ENCODE results near the gene PHYKPL.

PHYKPL gene

DNA sequence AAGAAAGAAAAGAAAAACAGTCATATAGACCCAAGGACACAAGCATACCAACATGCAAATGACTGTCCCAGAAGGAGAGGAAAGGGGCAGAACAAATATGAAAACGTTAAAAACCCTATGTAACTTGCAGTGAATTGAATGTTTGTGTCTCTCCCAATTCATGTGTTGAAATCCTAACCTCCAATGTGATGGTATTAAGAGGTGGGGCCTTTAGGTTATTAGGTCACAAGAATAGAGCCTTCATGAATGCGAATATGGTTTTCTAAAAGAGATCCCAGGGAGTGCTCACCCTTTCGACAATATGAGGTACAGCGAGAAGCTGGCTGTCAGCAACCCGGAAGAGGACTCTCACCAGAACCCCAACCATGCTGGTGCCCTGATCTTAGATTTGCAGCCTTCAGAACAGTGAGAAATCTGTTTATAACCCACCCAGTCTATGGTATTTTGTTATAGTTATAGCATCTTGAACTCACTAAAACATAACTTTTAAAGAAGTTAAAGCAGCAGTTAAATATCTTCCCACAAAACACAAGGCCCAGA is 14.3 kb downstream of the PHYKPL start:
- no peaks in the 10 kb centered on the region for H3K9me3 ChIP-seq (ENCODE audit: control insufficient read depth, low read length)
- no peak for DNase-seq (ENCODE audit: low read depth)
- no peaks in the 10 kb centered on the region for H3K27me3 ChIP-seq (replicated peaks; ENCODE audit: control insufficient read depth, insufficient read depth, low read length)
- H3K9ac ChIP-seq (ENCODE audit: low read length): no peak overlapping the region
- no peaks in the 10 kb centered on the region for H3K4me1 ChIP-seq (ENCODE audit: control insufficient read depth, insufficient read depth, low read length)
- peaks cover 78% of the 10 kb centered on the region for H3K36me3 ChIP-seq (ENCODE audit: control insufficient read depth, insufficient read depth, low read length, severe bottlenecking)
- H3K4me3 ChIP-seq (ENCODE audit: low read length): no peak overlapping the region

DNA sequence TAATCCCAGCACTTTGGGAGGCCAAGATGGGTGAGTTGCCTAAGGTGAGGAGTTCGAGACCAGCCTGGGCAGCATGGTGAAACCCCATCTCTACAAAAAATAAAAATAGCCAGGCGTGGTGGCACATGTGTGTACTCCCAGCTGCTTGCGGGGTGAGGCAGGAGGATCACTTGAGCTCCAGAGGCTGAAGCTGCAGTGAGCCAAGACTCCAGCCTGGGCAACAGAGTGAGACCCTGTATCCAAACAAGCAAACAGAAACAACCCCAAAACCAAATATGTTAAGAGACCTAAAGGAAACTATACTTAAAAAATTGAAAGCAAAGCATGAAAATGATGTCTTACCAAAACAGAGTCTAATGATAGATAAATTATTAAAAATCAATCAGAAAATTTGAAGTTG is 15.8 kb downstream of the PHYKPL start:
- Histone ChIP-seq H3K9me3 (ENCODE audit: control insufficient read depth, low read length) (no peaks in the 10 kb centered on the region), H3K4me3 (ENCODE audit: low read length) (no peak overlapping the region), H3K36me3 (ENCODE audit: control insufficient read depth, insufficient read depth, low read length, severe bottlenecking) (peaks cover 82% of the 10 kb centered on the region), H3K27me3 (replicated peaks; ENCODE audit: control insufficient read depth, insufficient read depth, low read length) (no peaks in the 10 kb centered on the region), H3K4me1 (ENCODE audit: control insufficient read depth, insufficient read depth, low read length) (no peaks in the 10 kb centered on the region), H3K9ac (ENCODE audit: low read length) (no peak overlapping the region)
- no peak for DNase-seq (ENCODE audit: low read depth)

DNA sequence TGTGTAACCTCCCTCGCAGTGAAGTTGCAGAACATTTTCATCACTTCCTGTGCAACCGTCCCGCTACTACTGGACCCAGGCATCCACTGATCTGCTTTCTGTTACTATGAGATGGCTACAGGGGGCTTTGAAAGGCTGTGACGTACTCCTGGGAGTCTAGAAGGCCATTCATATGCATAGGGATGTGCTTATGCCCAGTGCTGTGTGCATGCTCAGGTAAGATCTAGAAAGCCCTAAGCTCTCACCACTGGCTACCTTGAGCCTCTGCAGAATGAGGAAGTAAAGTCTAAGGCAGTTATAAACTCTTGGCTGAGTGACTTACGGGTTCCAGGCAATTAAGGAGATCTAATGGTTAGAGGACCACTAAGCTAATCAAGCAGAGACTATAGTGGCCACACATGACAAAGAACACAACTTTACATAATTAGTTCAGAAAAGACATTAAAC is 16.5 kb downstream of the PHYKPL start:
- H3K36me3 ChIP-seq (ENCODE audit: control insufficient read depth, insufficient read depth, low read length, severe bottlenecking): peaks cover 82% of the 10 kb centered on the region
- H3K4me3 ChIP-seq (ENCODE audit: low read length): no peak overlapping the region
- H3K9ac ChIP-seq (ENCODE audit: low read length): no peak overlapping the region
- no peaks in the 10 kb centered on the region for H3K4me1 ChIP-seq (ENCODE audit: control insufficient read depth, insufficient read depth, low read length)
- no peak for DNase-seq (ENCODE audit: low read depth)
- H3K27me3 ChIP-seq (replicated peaks; ENCODE audit: control insufficient read depth, insufficient read depth, low read length): no peaks in the 10 kb centered on the region
- H3K9me3 ChIP-seq (ENCODE audit: control insufficient read depth, low read length): no peaks in the 10 kb centered on the region

DNA sequence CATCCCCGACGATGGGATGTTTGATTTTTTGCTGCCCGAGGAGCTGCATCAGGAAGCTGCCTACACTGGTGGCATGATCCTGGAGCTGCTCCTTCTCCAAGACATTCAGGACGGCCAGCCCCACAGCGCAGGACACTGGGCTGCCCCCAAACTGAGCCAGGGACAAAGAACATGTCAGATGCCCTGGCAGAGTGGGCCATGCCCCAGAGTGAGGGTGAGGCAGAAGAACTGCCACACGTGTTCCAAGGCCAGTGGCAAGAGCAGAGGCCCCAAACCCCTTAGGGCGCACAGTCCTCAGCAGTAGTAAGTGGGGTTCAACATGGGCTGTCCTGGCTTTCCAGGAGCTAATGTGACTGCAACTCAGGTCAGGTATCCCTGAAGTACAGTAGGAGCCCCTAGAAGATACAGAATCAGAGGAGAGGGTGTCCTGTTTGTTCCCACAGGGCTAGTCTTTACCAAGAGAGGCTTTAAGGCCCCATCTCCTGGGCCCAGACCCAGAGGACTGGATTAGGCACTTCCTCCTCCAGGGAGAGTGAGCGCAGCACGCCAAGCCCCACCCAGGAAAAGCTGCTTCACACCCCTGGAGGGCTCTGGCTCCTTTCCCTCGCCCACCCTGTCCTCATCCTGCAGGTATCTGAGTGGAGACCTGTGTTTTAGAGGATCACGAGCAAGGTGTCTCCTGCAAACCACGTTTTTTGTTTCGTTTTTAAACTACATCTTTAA is 17.2 kb downstream of the PHYKPL start:
- Histone ChIP-seq H3K4me1 (ENCODE audit: control insufficient read depth, insufficient read depth, low read length) (no peaks in the 10 kb centered on the region), H3K4me3 (ENCODE audit: low read length) (no peak overlapping the region), H3K9me3 (ENCODE audit: control insufficient read depth, low read length) (no peaks in the 10 kb centered on the region), H3K36me3 (ENCODE audit: control insufficient read depth, insufficient read depth, low read length, severe bottlenecking) (peaks cover 83% of the 10 kb centered on the region), H3K27me3 (replicated peaks; ENCODE audit: control insufficient read depth, insufficient read depth, low read length) (no peaks in the 10 kb centered on the region), H3K9ac (ENCODE audit: low read length) (no peak overlapping the region)
- no peak for DNase-seq (ENCODE audit: low read depth)

DNA sequence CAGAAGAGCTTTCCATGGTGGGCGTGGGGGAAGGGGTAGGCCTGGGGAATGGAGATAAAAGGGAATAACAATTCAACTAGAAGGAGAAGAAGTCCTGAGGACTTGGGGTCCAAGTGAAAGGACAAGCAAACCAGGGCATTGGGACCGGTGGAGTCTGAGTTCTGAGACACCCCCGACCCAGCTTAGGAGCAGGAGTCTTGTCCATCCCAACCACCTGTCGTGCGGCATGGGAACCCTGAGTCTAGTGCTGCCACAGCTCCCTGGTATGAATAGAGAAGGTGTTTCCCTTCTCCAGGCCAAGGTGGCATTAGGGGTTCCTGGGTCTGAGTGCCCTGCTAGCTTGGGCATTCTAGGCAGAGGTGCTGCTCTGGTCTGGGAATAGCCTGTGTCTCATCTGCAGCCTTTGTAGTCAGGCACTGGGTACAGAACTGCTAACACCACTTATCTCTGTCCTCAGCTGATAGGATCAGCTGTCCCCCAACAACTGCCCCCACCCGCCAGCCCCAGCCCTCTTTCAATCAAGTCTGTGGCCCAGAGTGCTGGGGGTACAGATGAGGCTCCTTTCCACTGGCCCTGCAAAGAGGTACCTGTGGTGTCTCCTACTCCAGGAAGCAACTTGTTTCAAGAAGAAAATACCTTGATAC is 18.3 kb downstream of the PHYKPL start:
- Histone ChIP-seq H3K9me3 (ENCODE audit: control insufficient read depth, low read length) (no peaks in the 10 kb centered on the region), H3K9ac (ENCODE audit: low read length) (no peak overlapping the region), H3K4me1 (ENCODE audit: control insufficient read depth, insufficient read depth, low read length) (no peaks in the 10 kb centered on the region), H3K27me3 (replicated peaks; ENCODE audit: control insufficient read depth, insufficient read depth, low read length) (no peaks in the 10 kb centered on the region), H3K4me3 (ENCODE audit: low read length) (no peak overlapping the region), H3K36me3 (ENCODE audit: control insufficient read depth, insufficient read depth, low read length, severe bottlenecking) (peaks cover 89% of the 10 kb centered on the region)
- DNase-seq (ENCODE audit: low read depth): no peak

DNA sequence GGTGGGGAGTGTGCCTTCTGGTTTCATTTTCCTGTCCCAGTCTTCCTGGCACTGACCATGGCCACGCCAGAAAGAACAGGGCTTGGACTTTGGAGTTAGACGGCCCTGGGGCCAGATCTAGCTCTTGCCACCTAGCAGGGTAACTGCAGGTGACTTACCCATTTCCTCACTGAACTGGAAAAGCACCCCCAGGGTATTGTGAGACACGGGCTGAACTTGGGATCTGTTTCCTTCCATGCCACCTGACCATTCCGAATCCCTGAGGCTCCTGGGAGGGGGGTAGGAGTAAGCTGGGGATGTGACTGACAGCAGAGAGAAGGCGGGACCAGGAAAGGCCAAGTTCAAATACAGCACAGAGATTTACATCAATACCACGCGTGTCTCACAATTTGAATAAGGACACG is 18.9 kb downstream of the PHYKPL start:
- DNase-seq (ENCODE audit: low read depth): no peak
- peaks cover 90% of the 10 kb centered on the region for H3K36me3 ChIP-seq (ENCODE audit: control insufficient read depth, insufficient read depth, low read length, severe bottlenecking)
- no peaks in the 10 kb centered on the region for H3K27me3 ChIP-seq (replicated peaks; ENCODE audit: control insufficient read depth, insufficient read depth, low read length)

DNA sequence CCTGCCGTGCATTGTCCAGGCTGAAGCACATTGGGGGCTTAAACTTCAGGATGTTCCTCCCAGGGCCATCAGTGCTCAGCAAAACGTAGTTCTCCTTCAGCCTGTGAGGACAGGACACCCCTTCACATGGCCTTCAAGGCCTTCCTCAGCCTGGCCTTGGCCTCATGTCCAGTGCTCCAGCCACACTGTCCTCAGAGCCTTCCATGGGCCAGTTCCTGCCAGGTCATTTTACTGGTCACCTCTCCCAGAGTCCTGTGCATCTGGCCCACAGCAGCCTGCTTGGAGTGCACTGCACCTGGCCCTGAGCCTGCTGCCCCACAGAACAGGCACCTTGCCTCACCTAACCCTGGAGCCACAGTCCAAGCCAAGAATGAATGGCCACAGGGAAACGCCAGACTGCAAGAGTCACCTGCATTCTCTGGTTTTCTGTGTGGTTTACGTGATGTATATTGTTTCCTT is 19.6 kb downstream of the PHYKPL start:
- no peaks in the 10 kb centered on the region for H3K9me3 ChIP-seq (ENCODE audit: control insufficient read depth, low read length)
- no peak overlapping the region for H3K9ac ChIP-seq (ENCODE audit: low read length)
- peaks cover 3% of the 10 kb centered on the region for H3K4me1 ChIP-seq (ENCODE audit: control insufficient read depth, insufficient read depth, low read length)
- no peaks in the 10 kb centered on the region for H3K27me3 ChIP-seq (replicated peaks; ENCODE audit: control insufficient read depth, insufficient read depth, low read length)
- no peak overlapping the region for H3K4me3 ChIP-seq (ENCODE audit: low read length)
- H3K36me3 ChIP-seq (ENCODE audit: control insufficient read depth, insufficient read depth, low read length, severe bottlenecking): peaks cover 90% of the 10 kb centered on the region
- DNase-seq (ENCODE audit: low read depth): no peak

More for the DNA sequence above, 18.9 kb downstream of the PHYKPL start:
- H3K9me3 ChIP-seq (ENCODE audit: control insufficient read depth, low read length): no peaks in the 10 kb centered on the region
- no peak overlapping the region for H3K4me3 ChIP-seq (ENCODE audit: low read length)
- no peak overlapping the region for H3K9ac ChIP-seq (ENCODE audit: low read length)
- no peaks in the 10 kb centered on the region for H3K4me1 ChIP-seq (ENCODE audit: control insufficient read depth, insufficient read depth, low read length)

DNA sequence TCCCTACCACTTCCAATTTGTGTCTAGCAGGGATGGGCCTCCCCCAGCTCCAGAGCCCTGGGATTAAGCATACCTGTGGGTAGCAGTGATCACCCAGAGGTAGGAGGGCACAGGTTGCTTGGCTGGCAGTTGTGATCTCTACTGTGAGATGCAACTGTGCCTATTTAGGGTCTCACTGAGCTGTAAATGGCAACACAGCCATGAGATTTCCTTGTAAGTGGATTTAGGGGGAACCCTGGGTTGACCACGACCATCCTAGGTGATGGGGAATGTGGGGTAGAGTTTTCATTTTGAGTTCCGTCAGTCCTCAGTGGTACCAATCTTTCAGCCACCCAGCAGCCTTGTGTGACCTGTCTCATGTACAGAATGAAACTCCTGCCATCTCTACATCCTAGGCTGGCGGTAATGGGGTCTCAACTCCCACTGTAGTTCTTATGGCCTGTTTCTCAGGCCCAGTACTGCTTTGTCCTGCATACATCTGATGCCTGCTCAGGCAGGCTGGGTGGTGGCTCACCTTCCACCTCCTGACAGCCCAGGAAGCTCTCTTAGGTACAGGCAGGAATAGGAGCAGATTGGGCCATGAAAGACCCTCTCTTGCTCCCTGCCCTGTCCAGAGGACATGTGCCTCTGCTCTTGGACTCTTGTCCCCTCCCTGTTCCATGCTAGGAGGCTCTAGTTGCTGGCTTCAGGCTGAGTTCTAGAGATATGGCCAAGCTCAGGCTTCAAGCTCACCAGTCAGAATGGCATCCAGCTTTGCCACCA is 20.2 kb downstream of the PHYKPL start:
- peaks cover 96% of the 10 kb centered on the region for H3K36me3 ChIP-seq (ENCODE audit: control insufficient read depth, insufficient read depth, low read length, severe bottlenecking)
- no peaks in the 10 kb centered on the region for H3K9me3 ChIP-seq (ENCODE audit: control insufficient read depth, low read length)
- no peak for DNase-seq (ENCODE audit: low read depth)
- peaks cover 9% of the 10 kb centered on the region for H3K4me1 ChIP-seq (ENCODE audit: control insufficient read depth, insufficient read depth, low read length)
- H3K4me3 ChIP-seq (ENCODE audit: low read length): no peak overlapping the region
- H3K9ac ChIP-seq (ENCODE audit: low read length): no peak overlapping the region
- H3K27me3 ChIP-seq (replicated peaks; ENCODE audit: control insufficient read depth, insufficient read depth, low read length): no peaks in the 10 kb centered on the region

DNA sequence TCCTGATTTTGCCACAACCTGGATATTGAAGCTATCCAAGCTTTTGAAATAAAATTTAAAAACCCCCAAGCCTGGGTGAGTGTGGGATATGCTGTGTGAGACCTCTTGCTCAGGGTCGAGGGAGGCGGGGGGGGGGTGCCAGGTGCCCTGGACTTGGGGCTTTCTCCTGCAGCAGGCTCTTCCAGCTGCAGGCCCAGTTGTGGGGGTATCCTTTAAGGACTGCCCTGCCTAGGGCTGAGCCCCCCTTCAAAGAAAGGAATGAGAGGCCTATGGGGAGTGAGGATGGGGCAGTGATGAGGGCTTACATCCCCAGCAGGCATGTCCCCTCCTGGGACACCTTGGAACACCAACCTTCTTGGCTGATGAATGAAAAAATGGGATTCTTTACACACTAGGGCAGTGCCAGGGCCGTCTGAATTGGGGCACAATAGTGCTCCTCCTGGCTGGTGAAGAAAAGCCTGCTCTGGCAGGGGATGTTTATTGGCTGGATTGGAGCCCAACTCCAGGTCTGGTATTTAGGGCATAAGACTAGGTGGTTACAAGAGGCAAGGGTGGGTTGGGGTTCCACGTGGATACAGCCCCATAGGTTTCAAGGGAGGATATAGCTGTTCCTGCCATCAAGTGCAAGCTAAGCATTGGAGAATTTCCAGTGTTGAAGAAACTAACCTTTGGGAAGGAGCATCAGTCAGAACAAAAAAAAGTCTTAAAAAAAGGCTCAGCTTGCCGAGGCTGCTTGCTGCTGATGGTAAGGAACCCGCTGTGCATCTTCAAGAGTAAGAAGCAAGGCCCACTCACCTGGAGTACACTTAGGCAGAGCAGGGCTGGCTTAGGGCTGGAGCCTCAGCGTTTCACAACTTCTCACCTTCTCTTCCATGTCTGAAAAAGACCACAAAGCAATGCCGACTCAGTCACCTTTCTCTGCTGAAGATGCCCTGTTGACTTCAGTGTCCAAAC is 21.2 kb downstream of the PHYKPL start:
- H3K4me1 ChIP-seq (ENCODE audit: control insufficient read depth, insufficient read depth, low read length): peaks cover 19% of the 10 kb centered on the region
- H3K36me3 ChIP-seq (ENCODE audit: control insufficient read depth, insufficient read depth, low read length, severe bottlenecking): peaks cover 99% of the 10 kb centered on the region
- H3K9me3 ChIP-seq (ENCODE audit: control insufficient read depth, low read length): no peaks in the 10 kb centered on the region
- no peak for DNase-seq (ENCODE audit: low read depth)
- no peaks in the 10 kb centered on the region for H3K27me3 ChIP-seq (replicated peaks; ENCODE audit: control insufficient read depth, insufficient read depth, low read length)
- H3K9ac ChIP-seq (ENCODE audit: low read length): no peak overlapping the region
- no peak overlapping the region for H3K4me3 ChIP-seq (ENCODE audit: low read length)

DNA sequence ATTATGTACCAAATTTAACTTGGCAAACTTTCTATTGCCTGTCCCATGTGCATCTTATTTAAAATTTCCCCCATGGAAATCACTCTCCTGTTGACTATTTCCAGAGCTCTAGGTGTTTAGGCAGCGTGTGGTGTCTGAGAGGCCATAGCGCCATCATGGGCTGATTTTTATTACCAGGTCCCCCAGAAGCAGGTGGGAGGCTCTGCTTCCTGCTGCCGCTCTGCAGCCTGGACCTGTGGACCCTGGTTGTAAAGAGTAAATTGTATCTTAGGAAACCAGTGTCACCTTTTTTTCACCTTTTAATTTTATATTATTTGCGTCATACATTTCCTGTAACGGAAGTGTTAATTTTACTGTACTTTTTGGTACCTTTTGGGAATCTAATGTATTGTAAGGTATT is 21.9 kb downstream of the PHYKPL start:
- Histone ChIP-seq H3K4me1 (ENCODE audit: control insufficient read depth, insufficient read depth, low read length) (peaks cover 26% of the 10 kb centered on the region), H3K9ac (ENCODE audit: low read length) (no peak overlapping the region), H3K27me3 (replicated peaks; ENCODE audit: control insufficient read depth, insufficient read depth, low read length) (no peaks in the 10 kb centered on the region), H3K9me3 (ENCODE audit: control insufficient read depth, low read length) (no peaks in the 10 kb centered on the region), H3K36me3 (ENCODE audit: control insufficient read depth, insufficient read depth, low read length, severe bottlenecking) (peaks cover 97% of the 10 kb centered on the region), H3K4me3 (ENCODE audit: low read length) (no peak overlapping the region)
- no peak for DNase-seq (ENCODE audit: low read depth)
